Activated B cell treated with CpG ODN at 0.5 μM for 24 hours (primary cell): ENCODE data around the gene PRSS50. TPM values are rescaled to one million over a fixed set of nuclear protein-coding genes. Genes with fewer than 3 reads are reported as not detected.

Source experiments
- ATAC-seq: fragments of 200-7000 bp; cut with Tn5 transposase; one replicate; pipeline ENCODE4 v1.10.0; 2021; ENCODE audit warnings: low read depth, mild to moderate bottlenecking, moderate library complexity
- CTCF ChIA-PET: fragments of 350-600 bp; sonication (Branson Sonifier 250); formaldehyde crosslinking; loops from one replicate; lab custom pipeline; 2021; ENCODE audit warnings: antibody characterized with exemption; lab: Charles Lee
- POLR2A ChIA-PET: fragments of 350-600 bp; sonication (Branson Sonifier 250); formaldehyde crosslinking; loops from one replicate; lab custom pipeline; 2021; ENCODE audit warnings: antibody characterized with exemption; lab: Charles Lee
- DNase-seq: peaks from one replicate; pipeline ENCODE4 v3.0.0; 2022
- H3K27ac Mint-ChIP-seq: one replicate; pipeline ENCODE4 v1.8.0; 2020; ENCODE audit warnings: mixed read lengths
- H3K27me3 Mint-ChIP-seq: one replicate; pipeline ENCODE4 v1.8.0; 2021; ENCODE audit warnings: mixed read lengths
- H3K36me3 Mint-ChIP-seq: one replicate; pipeline ENCODE4 v1.8.0; 2021; ENCODE audit warnings: low read depth, mixed read lengths
- H3K4me1 Mint-ChIP-seq: one replicate; pipeline ENCODE4 v1.8.0; 2021; ENCODE audit warnings: mixed read lengths
- H3K4me3 Mint-ChIP-seq: one replicate; pipeline ENCODE4 v1.8.0; 2020; ENCODE audit warnings: mild to moderate bottlenecking, mixed read lengths
- H3K9me3 Mint-ChIP-seq: one replicate; pipeline ENCODE4 v1.8.0; 2020; ENCODE audit warnings: mixed read lengths
- CTCF ChIP-seq: fragments of 200-600 bp; IDR thresholded peaks from one replicate; pipeline ENCODE4 v1.8.0; 2022; ENCODE audit warnings: antibody characterized with exemption, mild to moderate bottlenecking
- intact Hi-C: fragments of 100-400 bp; cut with micrococcal nuclease; formaldehyde crosslinking; loops from one replicate; pipeline ENCODE4 v1.15.1; 2024
- total RNA-seq: library from RNA; stranded (reverse); gene quantifications from 2 replicates; pipeline ENCODE4 v1.2.3, GENCODE V29; 2022

The PRSS50 gene
- total RNA-seq, 1 donor from 2014 or later = not detected

- CTCF ChIA-PET = no interaction called here
- no peak overlapping the region for H3K4me3 Mint-ChIP-seq
- ATAC-seq (no peak), DNase-seq (no peak)
- TF ChIP-seq CTCF = no peak
- H3K27ac Mint-ChIP-seq = no peak overlapping the region
- H3K27me3 Mint-ChIP-seq = peaks cover 21% of the 10 kb centered on the region
- POLR2A ChIA-PET = no interaction called here
- no peaks in the 10 kb centered on the region for H3K9me3 Mint-ChIP-seq
- intact Hi-C loops = no loop called here
- H3K36me3 Mint-ChIP-seq = no peaks in the 10 kb centered on the region
- no peaks in the 10 kb centered on the region for H3K4me1 Mint-ChIP-seq
These were observed 15.5 kb upstream of the PRSS50 start for GRCh38 chr3:46733026-46733800.

DNA sequence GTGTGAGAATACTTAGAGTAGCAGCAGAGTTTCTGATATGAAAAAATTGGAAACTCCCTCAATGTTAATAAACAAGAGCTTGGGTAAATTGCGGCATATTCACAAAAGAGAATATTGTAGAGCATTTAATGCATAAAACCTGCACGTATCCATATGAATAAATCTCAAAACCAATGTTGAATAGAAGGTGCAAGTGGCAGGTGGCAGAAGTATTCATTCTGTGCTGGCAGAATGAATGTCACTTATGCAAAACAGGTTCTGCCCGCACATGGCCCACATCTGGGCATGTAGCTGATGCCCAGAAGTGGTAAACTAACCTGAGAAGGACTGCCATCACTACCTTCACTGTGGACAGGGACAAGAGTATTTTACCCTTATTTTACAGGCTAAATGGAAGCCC lies 14.1 kb upstream of the PRSS50 start:
- TF ChIP-seq CTCF = no peak
- intact Hi-C loops = no loop called here
- ChIA-PET POLR2A (no interaction called here), CTCF (no interaction called here)
- H3K27me3 Mint-ChIP-seq = peaks cover 15% of the 10 kb centered on the region
- H3K9me3 Mint-ChIP-seq = no peaks in the 10 kb centered on the region
- H3K4me1 Mint-ChIP-seq = no peaks in the 10 kb centered on the region
- H3K36me3 Mint-ChIP-seq = no peaks in the 10 kb centered on the region
- no peak overlapping the region for H3K27ac Mint-ChIP-seq
- no peak overlapping the region for H3K4me3 Mint-ChIP-seq
- DNase-seq (no peak), ATAC-seq (no peak)

DNA sequence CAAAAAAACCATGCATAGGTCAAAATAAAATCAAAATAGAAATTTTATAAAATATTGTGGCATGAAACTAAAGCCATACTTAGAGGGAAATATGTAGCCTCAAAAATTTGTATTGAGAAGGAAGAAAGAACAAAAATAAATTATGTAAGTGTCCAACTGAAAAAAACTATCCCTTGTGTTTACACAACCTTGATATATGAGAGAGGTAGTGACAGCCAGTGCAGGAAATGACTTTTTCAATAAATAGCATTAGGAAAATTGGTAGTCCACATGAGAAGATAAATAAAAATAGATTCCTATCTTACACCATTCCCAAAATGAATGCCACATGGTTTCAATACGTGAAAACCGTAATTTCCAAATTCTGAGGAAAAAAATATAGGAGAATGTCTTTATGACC lies 13.2 kb upstream of the PRSS50 start:
- POLR2A ChIA-PET = no interaction called here
- Mint-ChIP-seq H3K27ac (no peak overlapping the region), H3K27me3 (peaks cover 17% of the 10 kb centered on the region), H3K9me3 (no peaks in the 10 kb centered on the region), H3K4me1 (no peaks in the 10 kb centered on the region), H3K36me3 (no peaks in the 10 kb centered on the region), H3K4me3 (no peak overlapping the region)
- no peak for TF ChIP-seq CTCF
- DNase-seq (no peak), ATAC-seq (no peak)
- CTCF ChIA-PET = no interaction called here
- intact Hi-C loops = no loop called here

DNA sequence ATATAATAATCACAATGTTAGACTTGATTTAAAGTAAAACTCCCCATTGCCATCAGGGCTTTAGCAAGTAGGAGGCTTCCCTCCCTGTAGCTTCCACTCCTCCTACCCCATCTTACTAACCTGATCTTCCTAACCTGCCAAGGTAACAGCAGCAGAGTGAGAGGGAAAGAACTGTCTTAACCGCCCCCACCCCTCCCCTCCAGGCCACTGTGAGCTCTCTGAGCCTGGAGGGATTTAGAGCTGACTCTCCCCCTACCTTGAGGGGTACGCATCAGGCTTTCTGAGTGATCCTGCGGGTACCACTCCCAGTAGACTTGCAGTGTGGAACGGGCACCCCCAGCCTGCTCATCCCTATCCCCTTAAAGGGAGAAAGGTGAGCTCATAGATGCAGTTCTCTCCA lies 11.4 kb upstream of the PRSS50 start:
- H3K9me3 Mint-ChIP-seq = no peaks in the 10 kb centered on the region
- no peak for TF ChIP-seq CTCF
- no peak for DNase-seq
- no peak for ATAC-seq
- H3K36me3 Mint-ChIP-seq = no peaks in the 10 kb centered on the region
- POLR2A ChIA-PET = no interaction called here
- no peaks in the 10 kb centered on the region for H3K4me1 Mint-ChIP-seq
- CTCF ChIA-PET = no interaction called here
- no peak overlapping the region for H3K27ac Mint-ChIP-seq
- H3K4me3 Mint-ChIP-seq = no peak overlapping the region
- peaks cover 17% of the 10 kb centered on the region for H3K27me3 Mint-ChIP-seq
- intact Hi-C loops = no loop called here

GRCh38 chr3:46725621-46726314 lies 8.1 kb upstream of the PRSS50 start:
- intact Hi-C loops = no loop called here
- POLR2A ChIA-PET = no interaction called here

More at GRCh38 chr3:46725621-46726314, 8.1 kb upstream of the PRSS50 start:
- TF ChIP-seq CTCF = no peak
- Mint-ChIP-seq H3K36me3 (no peaks in the 10 kb centered on the region), H3K4me3 (no peak overlapping the region), H3K9me3 (no peaks in the 10 kb centered on the region), H3K4me1 (no peaks in the 10 kb centered on the region), H3K27me3 (peaks cover 14% of the 10 kb centered on the region), H3K27ac (no peak overlapping the region)
- DNase-seq (no peak), ATAC-seq (no peak)
- CTCF ChIA-PET = no interaction called here
